LHCN-M2 (cell line): ENCODE measurements around the gene UPK3BL2. TPM values are rescaled to one million over a fixed set of nuclear protein-coding genes. Genes with fewer than 3 reads are reported as not detected.
A peak's percentile ranks its signal among the peaks of the same experiment; 100 is the strongest.
"Not testable (repeated sequence)": the region's sequence is repeated elsewhere in the genome, so short reads cannot be mapped to it uniquely, and the experiment has no call there.

Experiments
- DNase-seq: peaks from one replicate; pipeline ENCODE4 v3.0.0-alpha.2; 2012; ENCODE audit warnings: low read depth
- polyA plus RNA-seq: library from polyadenylated mRNA; unstranded; fragments of >200 nt; gene quantifications from one replicate; pipeline ENCODE4 v1.2.1, GENCODE V29; 2012; ENCODE audit warnings: missing spikeins
- total RNA-seq: library from RNA; depleted of rRNA; stranded (reverse); fragments of >200 nt; gene quantifications from 2 replicates; pipeline ENCODE4 v1.2.3, GENCODE V29; 2014; rRNA removed

The UPK3BL2 gene
- total RNA-seq, result 1.0 and 4.3 TPM in 2 replicates
- 4.3 TPM for polyA plus RNA-seq

- not testable (repeated sequence) for DNase-seq
Measured at GRCh38 chr7:102543596-102543995, at the start of gene UPK3BL2. Gene UPK3BL2 (minus strand): TSS chr7:102543696. CDS start chr7:102543636, 60 bp downstream.

- DNase-seq, result not testable (repeated sequence)
Measured at GRCh38 chr7:102592477-102593019, 49.1 kb upstream of the UPK3BL2 start.

GRCh38 chr7:102589857-102590256, 46.4 kb upstream of the UPK3BL2 start:
- DNase-seq, result not testable (repeated sequence)

GRCh38 chr7:102583495-102583894, 40.0 kb upstream of the UPK3BL2 start:
- DNase-seq, result not testable (repeated sequence)

GRCh38 chr7:102581722-102582121, 38.2 kb upstream of the UPK3BL2 start:
- not testable (repeated sequence) for DNase-seq

GRCh38 chr7:102578486-102578885, 35.0 kb upstream of the UPK3BL2 start:
- not testable (repeated sequence) for DNase-seq

GRCh38 chr7:102577315-102578240, 34.1 kb upstream of the UPK3BL2 start:
- not testable (repeated sequence) for DNase-seq

GRCh38 chr7:102576363-102576762, 32.9 kb upstream of the UPK3BL2 start:
- DNase-seq, result not testable (repeated sequence)

GRCh38 chr7:102574607-102575006, 31.1 kb upstream of the UPK3BL2 start:
- DNase-seq, result not testable (repeated sequence)

GRCh38 chr7:102572261-102573239, 29.1 kb upstream of the UPK3BL2 start, which contains the start of gene POLR2J3:
Gene POLR2J3 (minus strand): TSS chr7:102572583. CDS start chr7:102572521, 62 bp downstream.
- peak; percentile 96 for DNase-seq

- DNase-seq, result not testable (repeated sequence)
Measured at GRCh38 chr7:102568620-102569019, 25.1 kb upstream of the UPK3BL2 start.

GRCh38 chr7:102550808-102551422, 7.4 kb upstream of the UPK3BL2 start, which contains the start of gene SPDYE2:
Gene SPDYE2 (plus strand): TSS chr7:102551226. CDS start chr7:102553256, 2,030 bp downstream.
- not testable (repeated sequence) for DNase-seq

- DNase-seq, result not testable (repeated sequence)
Measured at GRCh38 chr7:102546353-102546752, 2.9 kb upstream of the UPK3BL2 start.

- not testable (repeated sequence) for DNase-seq
Measured at GRCh38 chr7:102545288-102545687, 1.8 kb upstream of the UPK3BL2 start.

- DNase-seq, result not testable (repeated sequence)
Measured at GRCh38 chr7:102544372-102544771, 876 bp upstream of the UPK3BL2 start.

- DNase-seq, result not testable (repeated sequence)
Measured at GRCh38 chr7:102542771-102543170, 725 bp downstream of the UPK3BL2 start.

- not testable (repeated sequence) for DNase-seq
Measured at GRCh38 chr7:102542083-102542482, 1.4 kb downstream of the UPK3BL2 start.

- DNase-seq, result not testable (repeated sequence)
Measured at GRCh38 chr7:102540604-102541003, 2.9 kb downstream of the UPK3BL2 start.

- DNase-seq, result not testable (repeated sequence)
Measured at GRCh38 chr7:102535062-102535615, 8.4 kb downstream of the UPK3BL2 start.

GRCh38 chr7:102532127-102532526, 11.4 kb downstream of the UPK3BL2 start:
- not testable (repeated sequence) for DNase-seq
